GM19395 (cell line): ENCODE measurements around the gene CACNA1E.

Experiments used
- ATAC-seq: cut with Tn5 transposase; IDR thresholded peaks from one replicate; pipeline ENCODE4 v1.9.1; 2021; ENCODE audit warnings: mild to moderate bottlenecking, moderate library complexity; ENCODE audit not compliant: unreplicated experiment

The CACNA1E gene

DNA sequence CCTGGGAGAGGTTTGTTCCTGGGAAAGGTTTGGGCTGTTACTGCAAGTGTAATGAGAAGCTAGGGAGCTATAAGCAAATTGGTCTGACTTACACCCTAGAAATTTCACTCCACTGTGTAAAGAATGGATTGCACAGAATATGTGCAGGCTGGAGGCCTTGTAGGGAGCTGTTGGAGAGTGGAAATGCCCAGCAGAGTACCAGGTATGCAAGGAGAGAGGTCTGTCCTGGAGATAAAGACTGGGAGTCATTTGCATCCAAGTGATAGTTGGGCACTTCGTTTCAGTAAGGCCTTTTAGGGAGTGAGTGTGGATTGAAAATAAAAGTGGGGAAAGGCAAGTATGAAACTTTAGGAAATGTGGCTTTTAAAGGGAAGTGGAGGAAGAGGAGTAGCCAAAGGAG, 75.8 kb downstream of the CACNA1E start:
- ATAC-seq, result no peak

DNA sequence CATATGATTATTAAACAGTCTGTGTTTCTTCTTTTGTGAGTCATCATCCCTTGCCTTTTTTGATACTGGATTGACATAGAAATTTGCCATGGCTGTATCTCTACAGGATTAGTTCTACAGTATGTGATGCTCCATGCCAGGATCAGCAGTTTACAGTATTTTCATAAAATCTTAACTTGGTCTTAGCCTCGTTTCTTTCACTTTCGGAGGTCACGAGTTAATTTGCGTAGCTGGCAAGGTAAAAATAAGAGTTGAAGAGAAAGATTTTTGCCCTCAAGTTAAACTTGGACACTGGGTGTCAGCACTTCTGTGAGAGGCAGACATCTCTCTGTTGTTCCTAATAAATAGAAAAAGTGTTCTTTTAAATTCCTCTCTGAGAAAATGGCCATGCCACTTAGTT, 79.1 kb downstream of the CACNA1E start:
- no peak for ATAC-seq

GRCh38 chr1:181568736-181569135, 85.4 kb downstream of the CACNA1E start:
- no peak for ATAC-seq

- ATAC-seq, result no peak
These were observed 94.2 kb downstream of the CACNA1E start for GRCh38 chr1:181577475-181577874.

- ATAC-seq, result no peak
These were observed 100.3 kb downstream of the CACNA1E start for GRCh38 chr1:181583598-181583997.

DNA sequence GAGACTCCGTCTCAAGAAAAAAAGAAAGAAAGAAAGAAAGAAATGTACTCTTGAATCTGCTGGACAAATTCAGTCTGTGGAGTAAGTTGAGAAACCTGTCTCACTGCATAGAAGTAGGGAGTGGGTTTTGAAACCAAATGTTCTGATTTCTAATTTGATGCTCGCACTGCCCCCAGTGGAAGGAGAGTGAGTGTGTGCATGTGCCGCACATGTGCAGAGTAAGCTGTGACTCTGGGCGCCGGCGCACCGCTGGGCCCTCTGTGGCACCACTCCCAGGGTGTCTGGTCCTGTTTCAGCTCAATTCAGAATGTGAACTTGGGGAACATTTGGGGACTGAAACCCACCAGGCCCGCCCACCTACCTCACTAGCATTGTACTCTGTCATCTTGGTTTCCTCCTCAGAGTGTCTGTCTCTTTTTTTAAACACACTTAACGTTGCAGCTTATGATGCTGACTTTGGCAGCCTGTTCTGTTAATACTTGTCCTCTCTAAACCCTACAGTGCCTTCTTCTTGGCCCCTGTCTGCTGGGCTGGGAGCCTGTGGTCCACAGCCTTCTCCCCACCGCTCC, 104.6 kb downstream of the CACNA1E start:
- no peak for ATAC-seq

- ATAC-seq, result no peak
These were observed 105.3 kb downstream of the CACNA1E start for GRCh38 chr1:181588631-181589030.

GRCh38 chr1:181592255-181592859, 109.0 kb downstream of the CACNA1E start:
- no peak for ATAC-seq

GRCh38 chr1:181593042-181593441, 109.7 kb downstream of the CACNA1E start:
- ATAC-seq, result no peak

DNA sequence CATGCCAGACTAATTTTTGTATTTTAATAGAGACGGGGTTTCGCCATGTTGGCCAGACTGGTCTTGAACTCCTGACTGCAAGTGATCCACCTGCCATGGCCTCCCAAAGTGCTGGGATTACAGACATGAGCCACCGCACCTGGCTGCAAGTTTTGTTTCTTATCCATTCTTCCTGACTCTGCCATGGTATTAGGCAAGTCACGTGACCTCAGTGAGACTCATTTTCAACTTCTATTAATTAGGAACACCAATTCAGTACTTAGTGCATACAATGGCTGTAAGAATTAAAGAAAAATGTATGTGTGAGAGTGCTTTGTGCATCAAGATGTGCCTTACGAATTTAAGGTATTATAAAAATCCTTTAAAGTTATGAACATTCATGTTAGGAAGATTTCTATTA, 111.2 kb downstream of the CACNA1E start:
- ATAC-seq, result no peak

- ATAC-seq, result no peak
These were observed 111.9 kb downstream of the CACNA1E start for GRCh38 chr1:181595234-181595633.

- ATAC-seq, result no peak
These were observed 118.1 kb downstream of the CACNA1E start for GRCh38 chr1:181601186-181601950.

GRCh38 chr1:181603735-181604410, 120.6 kb downstream of the CACNA1E start:
- no peak for ATAC-seq

DNA sequence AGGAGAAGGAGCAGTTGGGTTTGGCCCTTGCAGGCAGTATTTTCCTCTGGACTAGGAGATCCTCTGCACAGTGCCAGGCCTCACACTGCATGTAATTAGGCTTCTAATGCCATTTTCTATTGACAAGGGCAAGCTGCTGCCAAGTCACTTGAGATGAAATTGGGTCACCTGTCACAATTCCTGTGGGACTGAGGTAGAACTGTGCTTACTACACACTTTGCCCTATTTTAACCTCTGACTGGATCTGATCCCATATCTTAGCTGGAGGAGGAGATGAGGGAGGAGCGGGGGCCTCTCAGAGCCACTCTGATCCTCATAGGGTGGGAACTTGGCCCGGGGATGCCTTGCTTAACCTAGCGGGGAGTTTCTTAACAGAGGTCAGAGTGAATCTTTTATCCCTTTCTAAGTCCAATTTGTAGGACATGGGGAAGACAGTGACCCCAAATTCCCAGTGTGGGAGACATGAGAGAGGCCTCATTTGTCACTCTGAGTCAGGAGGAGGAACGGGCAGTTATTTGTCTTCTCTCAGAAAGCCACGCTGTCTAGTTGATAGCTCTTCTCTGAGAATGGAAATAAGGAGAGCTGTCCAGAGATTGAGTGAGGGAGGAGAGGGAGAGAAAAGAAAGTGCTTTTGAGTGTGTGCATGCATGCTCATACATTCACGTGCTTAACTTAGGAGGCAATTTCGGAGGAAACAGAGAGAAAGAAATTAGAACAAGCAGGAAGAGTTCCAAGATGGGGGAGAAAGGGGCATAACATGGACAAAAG, 121.3 kb downstream of the CACNA1E start:
- ATAC-seq, result no peak

DNA sequence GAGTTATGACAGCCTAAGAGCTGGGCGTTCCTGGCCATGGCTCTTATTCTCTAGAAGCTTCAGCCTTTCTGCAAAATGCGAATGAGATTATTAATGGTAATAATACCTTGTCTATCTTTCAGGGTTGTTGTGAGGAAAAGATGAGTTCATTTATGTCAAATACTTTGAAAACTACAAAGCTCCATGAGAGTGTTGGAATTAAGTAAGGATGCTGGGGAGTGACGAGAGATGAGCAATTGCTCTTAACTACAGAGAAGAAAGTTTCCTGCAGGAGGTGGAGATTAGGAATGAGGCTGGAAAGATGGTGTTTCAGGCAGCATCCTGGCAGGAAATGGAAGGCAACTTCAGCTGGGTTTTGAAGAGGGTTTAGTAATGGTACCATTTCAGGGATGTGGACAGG, 124.2 kb downstream of the CACNA1E start:
- no peak for ATAC-seq

- ATAC-seq, result no peak
These were observed 125.1 kb downstream of the CACNA1E start for GRCh38 chr1:181608386-181608785.

GRCh38 chr1:181608948-181609347, 125.6 kb downstream of the CACNA1E start:
- ATAC-seq, result no peak

DNA sequence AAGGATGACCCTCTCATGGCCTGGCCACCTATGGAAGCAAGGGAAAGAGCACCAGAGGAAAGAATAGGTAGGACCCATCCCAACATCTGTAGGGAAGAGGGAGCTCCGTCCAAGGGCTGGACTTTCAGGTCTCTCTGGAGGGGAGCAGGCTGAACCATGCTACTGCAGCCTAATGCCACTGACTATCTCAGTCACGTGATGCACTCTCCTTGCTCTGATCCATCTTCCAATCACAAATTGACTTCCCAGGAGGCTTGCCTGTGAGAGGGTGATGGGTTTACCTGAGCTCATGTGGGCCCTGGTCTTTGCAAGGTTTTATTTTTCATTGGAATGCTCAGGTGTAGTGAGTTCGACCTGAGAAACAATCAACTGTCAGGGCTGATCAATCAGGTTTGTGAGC, 128.8 kb downstream of the CACNA1E start:
- no peak for ATAC-seq

GRCh38 chr1:181618559-181618958, 135.2 kb downstream of the CACNA1E start:
- ATAC-seq, result no peak

DNA sequence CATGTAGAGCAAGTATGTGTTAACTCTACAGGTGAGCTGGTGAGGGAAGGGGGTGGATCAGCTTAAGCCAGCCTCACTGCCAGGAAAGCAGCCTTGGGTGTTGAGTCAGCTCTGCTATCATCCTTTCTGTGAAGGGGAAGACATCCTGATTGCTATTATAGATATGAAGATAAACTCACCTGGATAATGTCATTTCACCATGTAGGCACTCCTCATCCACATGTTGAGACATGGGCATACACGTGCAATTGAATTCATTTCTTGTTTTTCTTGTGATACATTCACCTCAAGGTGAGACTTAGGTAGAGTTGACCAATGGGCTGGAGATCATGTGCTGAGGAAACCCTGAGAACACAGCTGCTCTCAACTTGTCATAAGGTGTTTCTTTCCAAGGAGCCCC, 136.9 kb downstream of the CACNA1E start:
- ATAC-seq, result no peak

DNA sequence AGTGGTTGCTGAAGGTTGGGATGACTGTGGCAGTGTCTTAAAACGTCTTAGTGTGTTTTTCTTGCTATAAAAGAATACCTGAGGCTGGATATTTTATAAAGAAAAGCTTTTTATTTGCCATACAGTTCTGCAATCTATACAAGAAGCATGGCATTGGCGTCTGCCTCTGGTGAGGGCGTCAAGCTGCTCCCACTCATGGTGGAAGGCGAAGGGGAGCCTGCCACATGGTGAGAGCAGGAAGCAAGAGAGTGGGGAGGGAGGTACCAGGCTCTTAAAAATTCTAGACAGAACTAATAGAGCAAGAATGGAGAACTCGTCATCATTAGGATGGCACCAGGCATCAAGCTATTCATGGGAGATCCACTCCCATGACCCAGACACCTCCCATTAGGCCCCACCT, 140.5 kb downstream of the CACNA1E start:
- no peak for ATAC-seq
